Measurements from ENCODE around the gene TMEM222.

DNA sequence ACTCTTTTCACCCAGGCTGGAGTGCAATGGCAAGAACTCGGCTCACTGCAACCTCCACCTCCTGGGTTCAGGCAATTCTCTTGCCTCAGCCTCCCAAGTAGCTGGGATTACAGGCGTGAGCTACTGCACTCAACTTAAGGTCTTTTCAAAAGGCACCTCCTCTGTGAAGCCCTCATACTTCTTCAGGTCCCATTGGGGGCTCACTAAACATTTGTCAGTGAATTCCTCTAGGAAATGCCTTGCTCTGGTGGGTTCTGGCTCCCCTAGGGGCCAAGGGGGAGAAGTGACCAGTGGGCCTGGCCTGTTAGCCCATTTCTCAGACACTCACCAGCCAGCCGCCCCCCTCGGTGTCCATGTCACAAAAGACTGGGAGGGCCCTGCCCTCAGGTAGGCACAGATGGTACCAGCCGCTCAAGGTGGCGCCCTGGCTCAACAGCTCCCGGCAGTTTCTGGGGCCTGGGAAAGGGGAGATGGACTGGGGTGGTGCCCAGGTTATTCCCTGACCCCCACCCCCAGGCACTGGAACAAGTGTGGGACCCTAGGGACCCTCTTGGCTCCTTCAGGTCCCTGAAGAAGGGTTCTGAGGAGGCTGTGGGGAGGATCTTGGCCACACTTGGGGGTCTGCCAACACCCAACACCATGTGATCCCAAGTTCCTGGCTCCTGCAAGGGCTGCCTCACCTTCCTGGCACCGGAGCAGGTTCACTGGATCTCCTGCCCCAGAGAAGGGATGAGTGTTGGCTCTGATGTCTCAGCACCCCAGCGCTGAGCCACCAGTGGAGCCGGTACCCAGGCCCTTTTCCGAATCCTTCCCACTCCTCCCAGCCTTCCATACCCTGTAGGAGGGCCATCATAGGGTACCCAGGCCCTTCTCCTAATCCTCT, 51.1 kb downstream of the TMEM222 start:
- TF ChIP-seq, protein P1, sequence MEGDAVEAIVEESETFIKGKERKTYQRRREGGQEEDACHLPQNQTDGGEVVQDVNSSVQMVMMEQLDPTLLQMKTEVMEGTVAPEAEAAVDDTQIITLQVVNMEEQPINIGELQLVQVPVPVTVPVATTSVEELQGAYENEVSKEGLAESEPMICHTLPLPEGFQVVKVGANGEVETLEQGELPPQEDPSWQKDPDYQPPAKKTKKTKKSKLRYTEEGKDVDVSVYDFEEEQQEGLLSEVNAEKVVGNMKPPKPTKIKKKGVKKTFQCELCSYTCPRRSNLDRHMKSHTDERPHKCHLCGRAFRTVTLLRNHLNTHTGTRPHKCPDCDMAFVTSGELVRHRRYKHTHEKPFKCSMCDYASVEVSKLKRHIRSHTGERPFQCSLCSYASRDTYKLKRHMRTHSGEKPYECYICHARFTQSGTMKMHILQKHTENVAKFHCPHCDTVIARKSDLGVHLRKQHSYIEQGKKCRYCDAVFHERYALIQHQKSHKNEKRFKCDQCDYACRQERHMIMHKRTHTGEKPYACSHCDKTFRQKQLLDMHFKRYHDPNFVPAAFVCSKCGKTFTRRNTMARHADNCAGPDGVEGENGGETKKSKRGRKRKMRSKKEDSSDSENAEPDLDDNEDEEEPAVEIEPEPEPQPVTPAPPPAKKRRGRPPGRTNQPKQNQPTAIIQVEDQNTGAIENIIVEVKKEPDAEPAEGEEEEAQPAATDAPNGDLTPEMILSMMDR (conservative IDR thresholded peaks at IDR 0.05; ENCODE audit: low read length) = peak; percentile 53
- no peak for TF ChIP-seq EZH2phosphoT487 (IDR thresholded peaks at IDR 0.05; ENCODE audit: borderline replicate concordance)

Data from Loucy (cell line).